Measurements from ENCODE around the gene PLCH1.

Gene PLCH1

GRCh38 chr3:155596615-155597014, 148.3 kb downstream of the PLCH1 start:
- ChIA-PET POLR2A (no interaction called here), CTCF (interaction anchor here (1.5 kb wide), 1 partner anchor 12 kb away, joined by 4 read pairs; no protein-coding TSS in a partner anchor)
- no peaks in the 10 kb centered on the region for H3K9me3 ChIP-seq (ENCODE audit: control insufficient read depth, insufficient read depth, low read depth, low read length)
- H3K36me3 ChIP-seq (ENCODE audit: control insufficient read depth in 2 of 2, insufficient read depth in 1 of 2, low read length in 2 of 2): no peaks in the 10 kb centered on the region
- no peaks in the 10 kb centered on the region for H3K4me1 ChIP-seq (ENCODE audit: control insufficient read depth, insufficient read depth, low read length)
- no peak overlapping the region for H3K27ac ChIP-seq (ENCODE audit: extremely low read depth, low read depth, low read length)
- H3K4me3 ChIP-seq (ENCODE audit: low read depth, low read length): no peak overlapping the region
- TF ChIP-seq ZNF654 (tag by site-specific recombination; IDR thresholded peaks at IDR 0.05; ENCODE audit: low read depth): no peak
- no peak for TF ChIP-seq ZNF366 (tag by site-specific recombination; conservative IDR thresholded peaks at IDR 0.05)
- TF ChIP-seq GLI4 (tag by site-specific recombination; IDR thresholded peaks at IDR 0.05): no peak
- no peak for TF ChIP-seq ZNF37A (tag by site-specific recombination; IDR thresholded peaks at IDR 0.05)

DNA sequence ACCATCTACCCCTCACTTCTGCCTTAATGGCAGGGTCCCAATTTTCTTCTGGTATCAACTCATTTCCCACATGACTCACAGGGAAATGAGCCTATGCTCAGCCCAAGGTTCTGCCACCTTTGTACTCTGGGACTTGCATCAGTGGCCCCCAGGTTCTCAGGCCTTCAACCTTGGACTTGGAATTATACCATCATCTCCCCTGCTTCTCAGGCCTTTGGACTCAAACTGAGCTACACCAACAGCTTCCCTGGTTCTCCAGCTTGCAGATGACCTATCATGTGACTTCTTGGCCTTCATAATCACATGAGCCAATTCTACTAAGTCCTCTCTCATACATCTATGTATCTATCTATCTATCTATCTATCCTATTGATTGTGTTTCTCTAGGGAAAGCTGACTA, 149.5 kb downstream of the PLCH1 start:
- TF ChIP-seq ZNF518A (tag by site-specific recombination; conservative IDR thresholded peaks at IDR 0.05; ENCODE audit: low read depth): no peak
- no peak for TF ChIP-seq ATF2 (tag by site-specific recombination; IDR thresholded peaks at IDR 0.05; ENCODE audit: low read depth)
- TF ChIP-seq ZNF239 (tag by site-specific recombination; IDR thresholded peaks at IDR 0.05): no peak
- no peak for TF ChIP-seq ZBTB1 (tag by site-specific recombination; IDR thresholded peaks at IDR 0.05)
- no peak for TF ChIP-seq ZNF174 (tag by site-specific recombination; IDR thresholded peaks at IDR 0.05)
- no peak for TF ChIP-seq ZNF610 (tag by site-specific recombination; IDR thresholded peaks at IDR 0.05; ENCODE audit: borderline replicate concordance)
- no peak for TF ChIP-seq ZNF184 (tag by site-specific recombination; IDR thresholded peaks at IDR 0.05)
- no peak for TF ChIP-seq SP7 (tag by site-specific recombination; IDR thresholded peaks at IDR 0.05)
- TF ChIP-seq ZNF561 (tag by site-specific recombination; IDR thresholded peaks at IDR 0.05; ENCODE audit: borderline replicate concordance): no peak
- no peak for TF ChIP-seq ZNF473 (tag by site-specific recombination; IDR thresholded peaks at IDR 0.05)

DNA sequence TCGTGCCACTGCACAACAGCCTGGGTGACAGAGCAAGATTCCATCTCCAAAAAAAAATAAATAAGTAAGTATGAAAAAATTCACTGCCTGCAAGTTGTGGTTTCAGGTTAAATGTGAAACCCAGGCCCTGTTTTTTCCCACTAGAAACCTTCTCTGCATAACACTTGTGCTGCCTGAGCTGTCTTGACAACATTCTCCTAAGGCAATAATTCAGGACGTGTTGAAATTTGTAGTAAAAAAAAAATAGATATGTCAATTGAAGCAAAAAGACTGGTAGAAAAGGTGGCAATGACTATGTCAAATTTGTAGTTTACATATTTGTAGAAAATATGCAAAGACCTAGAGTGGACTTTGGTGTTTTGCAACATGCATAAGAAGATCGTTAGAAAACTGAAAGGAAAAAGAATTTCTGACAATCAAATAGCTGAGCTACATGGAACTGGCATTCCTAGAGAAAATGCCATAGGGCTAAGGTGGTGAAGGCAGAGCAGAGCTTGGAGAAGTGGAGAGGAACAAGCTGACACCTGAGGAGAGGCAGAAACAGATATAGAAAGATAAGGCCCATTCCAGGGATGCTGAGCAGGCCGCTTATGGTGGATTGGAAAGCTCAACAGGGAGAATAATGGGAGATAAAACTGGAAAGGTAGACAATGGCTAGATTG, 150.2 kb downstream of the PLCH1 start:
- ChIA-PET CTCF (interaction anchor here (1.2 kb wide), 1 partner anchor 107 kb away, joined by 4 read pairs; no protein-coding TSS in a partner anchor), POLR2A (no interaction called here)
- Histone ChIP-seq H3K4me1 (ENCODE audit: control insufficient read depth, insufficient read depth, low read length) (no peaks in the 10 kb centered on the region), H3K4me3 (ENCODE audit: low read depth, low read length) (no peak overlapping the region), H3K27ac (ENCODE audit: extremely low read depth, low read depth, low read length) (no peak overlapping the region), H3K9me3 (ENCODE audit: control insufficient read depth, insufficient read depth, low read depth, low read length) (no peaks in the 10 kb centered on the region), H3K36me3 (ENCODE audit: control insufficient read depth in 2 of 2, insufficient read depth in 1 of 2, low read length in 2 of 2) (no peaks in the 10 kb centered on the region)
- TF ChIP-seq ZNF211 (tag by site-specific recombination; IDR thresholded peaks at IDR 0.05; ENCODE audit: low read depth) (no peak), ZNF248 (tag by site-specific recombination; IDR thresholded peaks at IDR 0.05) (no peak), ZNF518A (tag by site-specific recombination; conservative IDR thresholded peaks at IDR 0.05; ENCODE audit: low read depth) (no peak), ZNF433 (tag by site-specific recombination; IDR thresholded peaks at IDR 0.05; ENCODE audit: low read depth) (no peak)
- TF ChIP-seq, protein P1, sequence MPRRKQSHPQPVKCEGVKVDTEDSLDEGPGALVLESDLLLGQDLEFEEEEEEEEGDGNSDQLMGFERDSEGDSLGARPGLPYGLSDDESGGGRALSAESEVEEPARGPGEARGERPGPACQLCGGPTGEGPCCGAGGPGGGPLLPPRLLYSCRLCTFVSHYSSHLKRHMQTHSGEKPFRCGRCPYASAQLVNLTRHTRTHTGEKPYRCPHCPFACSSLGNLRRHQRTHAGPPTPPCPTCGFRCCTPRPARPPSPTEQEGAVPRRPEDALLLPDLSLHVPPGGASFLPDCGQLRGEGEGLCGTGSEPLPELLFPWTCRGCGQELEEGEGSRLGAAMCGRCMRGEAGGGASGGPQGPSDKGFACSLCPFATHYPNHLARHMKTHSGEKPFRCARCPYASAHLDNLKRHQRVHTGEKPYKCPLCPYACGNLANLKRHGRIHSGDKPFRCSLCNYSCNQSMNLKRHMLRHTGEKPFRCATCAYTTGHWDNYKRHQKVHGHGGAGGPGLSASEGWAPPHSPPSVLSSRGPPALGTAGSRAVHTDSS (tag by site-specific recombination; IDR thresholded peaks at IDR 0.05): no peak

More for the DNA sequence above, 149.5 kb downstream of the PLCH1 start:
- Histone ChIP-seq H3K27ac (ENCODE audit: extremely low read depth, low read depth, low read length) (no peak overlapping the region), H3K4me3 (ENCODE audit: low read depth, low read length) (no peak overlapping the region), H3K4me1 (ENCODE audit: control insufficient read depth, insufficient read depth, low read length) (no peaks in the 10 kb centered on the region), H3K9me3 (ENCODE audit: control insufficient read depth, insufficient read depth, low read depth, low read length) (no peaks in the 10 kb centered on the region), H3K36me3 (ENCODE audit: control insufficient read depth in 2 of 2, insufficient read depth in 1 of 2, low read length in 2 of 2) (no peaks in the 10 kb centered on the region)
- ChIA-PET POLR2A (no interaction called here), CTCF (no interaction called here)
